Smooth muscle cell (in vitro differentiated cells): Measurements from ENCODE around the gene SLC36A3. TPM values are rescaled to one million over a fixed set of nuclear protein-coding genes. Genes with fewer than 3 reads are reported as not detected.

Source experiments
- DNase-seq: peaks from one replicate; lab custom pipeline; 2025; ENCODE audit not compliant: unreplicated experiment; lab: John Stamatoyannopoulos, UW
- H2AFZ ChIP-seq: fragments of 200-600 bp; sonication (generic); 2 replicates; pipeline ENCODE4 v1.6.0; 2016; ENCODE audit warnings: antibody characterized with exemption, low read depth, mild to moderate bottlenecking
- H3F3A ChIP-seq: fragments of 200-600 bp; sonication (generic); 2 replicates; pipeline ENCODE4 v1.6.0; 2017; ENCODE audit warnings: antibody characterized with exemption, low read depth
- H3K27ac ChIP-seq: fragments of 200-600 bp; sonication (generic); 2 replicates; pipeline ENCODE4 v1.5.1; 2016; ENCODE audit warnings: low read depth, mild to moderate bottlenecking
- H3K27me3 ChIP-seq: fragments of 200-600 bp; sonication (generic); 2 replicates; pipeline ENCODE4 v1.6.1; 2016; ENCODE audit warnings: low read depth, mild to moderate bottlenecking
- H3K36me3 ChIP-seq: fragments of 200-600 bp; sonication (generic); 2 replicates; pipeline ENCODE4 v1.5.1; 2016; ENCODE audit warnings: low read depth
- H3K4me1 ChIP-seq: fragments of 200-600 bp; sonication (generic); 2 replicates; pipeline ENCODE4 v1.5.1; 2016; ENCODE audit warnings: low read depth
- H3K4me2 ChIP-seq: fragments of 200-600 bp; sonication (generic); 2 replicates; pipeline ENCODE4 v1.6.0; 2016; ENCODE audit warnings: mild to moderate bottlenecking
- H3K4me3 ChIP-seq: fragments of 200-600 bp; sonication (generic); 2 replicates; pipeline ENCODE4 v1.5.1; 2016; ENCODE audit warnings: mild to moderate bottlenecking
- H3K79me2 ChIP-seq: fragments of 200-600 bp; sonication (generic); 2 replicates; pipeline ENCODE4 v1.6.0; 2016; ENCODE audit warnings: low read depth, mild to moderate bottlenecking
- H3K9ac ChIP-seq: fragments of 200-600 bp; sonication (generic); 2 replicates; pipeline ENCODE4 v1.6.0; 2016; ENCODE audit warnings: low read depth
- H3K9me3 ChIP-seq: fragments of 200-600 bp; sonication (generic); replicated peaks from 2 replicates; pipeline ENCODE4 v1.5.1; 2016; ENCODE audit warnings: low read depth
- H4K20me1 ChIP-seq: fragments of 200-600 bp; sonication (generic); 2 replicates; pipeline ENCODE4 v1.6.0; 2016; ENCODE audit warnings: low read depth
- CTCF ChIP-seq: fragments of 200-600 bp; sonication (generic); IDR thresholded peaks from 2 replicates; pipeline ENCODE4 v1.5.1; 2017; ENCODE audit warnings: borderline replicate concordance, mild to moderate bottlenecking, antibody characterized with exemption; ENCODE audit not compliant: insufficient read depth, poor library complexity, severe bottlenecking
- WGBS: methylation state at CpG from one replicate; pipeline ENCODE4 v1.1.7; 2016; ENCODE audit warnings: low lambda C conversion rate; 5-methylcytosine and 5-hydroxymethylcytosine counted together
- polyA plus RNA-seq: library from polyadenylated mRNA; unstranded; fragments of >200 nt; fragmentation: Nextera tagmentation; extraction: Ambion mirVana; gene quantifications from 2 replicates; pipeline ENCODE4 v1.2.1, GENCODE V29; 2016
- total RNA-seq: library from RNA; depleted of rRNA; stranded (reverse); fragments of >200 nt; gene quantifications from 2 replicates; pipeline ENCODE4 v1.2.3, GENCODE V29; 2014

The SLC36A3 gene
- total and polyA plus RNA-seq, 2 experiments from 2014 or later: not detected

DNA sequence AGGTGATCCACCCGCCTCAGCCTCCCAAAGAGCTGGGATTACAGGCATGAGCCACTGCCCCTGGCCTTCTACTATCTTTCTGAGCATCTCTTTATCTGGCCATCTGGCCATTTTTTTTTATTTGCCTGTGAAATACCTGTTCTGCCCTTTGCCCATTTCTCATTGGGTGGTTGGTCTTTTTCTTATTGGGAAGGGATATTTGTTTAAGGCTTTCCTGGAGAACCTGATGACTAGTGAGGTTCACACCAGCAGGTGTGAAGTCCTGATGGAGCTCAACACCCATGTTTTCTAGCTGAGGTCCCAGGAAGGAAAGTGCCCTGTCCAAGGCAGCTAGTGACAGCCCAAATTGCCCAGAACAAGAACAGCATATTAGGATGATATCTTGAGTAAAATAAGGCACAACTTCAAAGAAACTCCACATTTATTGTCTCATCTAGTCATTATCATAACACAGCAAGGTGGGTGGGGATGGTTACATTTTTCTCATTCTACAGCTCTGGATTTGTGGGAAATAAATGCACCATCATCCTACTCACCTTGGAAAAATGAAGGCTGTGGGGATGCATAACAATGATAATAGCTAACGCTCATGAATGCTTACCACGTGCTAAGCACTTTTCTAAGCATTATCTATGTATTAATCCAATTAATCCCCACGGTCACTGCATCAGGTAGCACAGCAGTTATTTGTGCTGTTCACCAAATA lies 20.3 kb downstream of the SLC36A3 start:
- Histone ChIP-seq H3K9me3 (no peaks in the 10 kb centered on the region), H3K79me2 (no peaks in the 10 kb centered on the region), H3K4me3 (no peak overlapping the region), H2AFZ (no peak overlapping the region), H3K27ac (no peak overlapping the region), H3F3A (no peaks in the 10 kb centered on the region), H3K4me2 (no peak overlapping the region), H3K4me1 (no peaks in the 10 kb centered on the region), H3K36me3 (no peaks in the 10 kb centered on the region), H3K27me3 (no peaks in the 10 kb centered on the region), H3K9ac (no peak overlapping the region), H4K20me1 (no peaks in the 10 kb centered on the region)
- DNase-seq: no peak
- no peak for TF ChIP-seq CTCF
- 77% methylated on average over 4 of the region's 4 CpGs for WGBS

GRCh38 chr5:151281001-151281639 lies 22.4 kb downstream of the SLC36A3 start:
- Histone ChIP-seq H3K36me3 (no peaks in the 10 kb centered on the region), H3K9me3 (no peaks in the 10 kb centered on the region), H3K79me2 (no peaks in the 10 kb centered on the region), H2AFZ (no peak overlapping the region), H3K27ac (no peak overlapping the region), H3K9ac (no peak overlapping the region), H3K27me3 (peaks cover 3% of the 10 kb centered on the region), H3F3A (no peaks in the 10 kb centered on the region), H4K20me1 (no peaks in the 10 kb centered on the region), H3K4me3 (no peak overlapping the region), H3K4me1 (no peaks in the 10 kb centered on the region), H3K4me2 (no peak overlapping the region)
- TF ChIP-seq CTCF: no peak
- 94% methylated on average over 13 of the region's 13 CpGs for WGBS
- no peak for DNase-seq

DNA sequence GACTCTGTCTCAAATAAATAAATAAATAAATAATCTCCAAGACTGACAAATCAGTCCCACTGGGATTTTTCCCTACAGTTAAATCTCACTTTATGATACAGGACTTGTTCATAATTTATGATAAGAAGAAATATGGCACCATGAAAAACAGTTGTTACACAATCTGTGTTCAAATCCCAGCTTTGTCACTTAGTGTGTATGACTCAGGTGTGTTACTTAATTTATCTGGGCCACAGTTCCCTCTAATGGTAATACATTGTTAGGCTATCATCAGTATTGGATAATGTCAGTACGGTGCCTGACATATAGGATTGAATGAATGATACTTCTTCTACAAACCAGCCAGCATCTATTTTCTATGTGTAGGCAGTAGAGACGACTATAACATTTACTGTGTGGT lies 23.1 kb downstream of the SLC36A3 start:
- DNase-seq: no peak
- Histone ChIP-seq H3K4me1 (no peaks in the 10 kb centered on the region), H3F3A (no peaks in the 10 kb centered on the region), H3K27me3 (peaks cover 5% of the 10 kb centered on the region), H4K20me1 (no peaks in the 10 kb centered on the region), H2AFZ (no peak overlapping the region), H3K4me3 (no peak overlapping the region), H3K36me3 (no peaks in the 10 kb centered on the region), H3K4me2 (no peak overlapping the region), H3K27ac (no peak overlapping the region), H3K79me2 (no peaks in the 10 kb centered on the region), H3K9me3 (no peaks in the 10 kb centered on the region), H3K9ac (no peak overlapping the region)
- TF ChIP-seq CTCF: no peak
- 86% methylated on average over 2 of the region's 2 CpGs for WGBS

GRCh38 chr5:151278845-151279244 lies 24.7 kb downstream of the SLC36A3 start:
- no peaks in the 10 kb centered on the region for H3K4me1 ChIP-seq
- no peak overlapping the region for H3K27ac ChIP-seq
- TF ChIP-seq CTCF: no peak
- H2AFZ ChIP-seq: no peak overlapping the region
- H3K79me2 ChIP-seq: no peaks in the 10 kb centered on the region
- no peaks in the 10 kb centered on the region for H3K9me3 ChIP-seq
- 90% methylated on average over 5 of the region's 5 CpGs for WGBS
- DNase-seq: no peak
- no peaks in the 10 kb centered on the region for H3K36me3 ChIP-seq
- no peaks in the 10 kb centered on the region for H3F3A ChIP-seq
- H3K9ac ChIP-seq: no peak overlapping the region
- H3K4me3 ChIP-seq: no peak overlapping the region
- H3K27me3 ChIP-seq: peaks cover 5% of the 10 kb centered on the region
- H3K4me2 ChIP-seq: no peak overlapping the region
- no peaks in the 10 kb centered on the region for H4K20me1 ChIP-seq
